Mucosa of rectum (tissue), 2 donors: ENCODE data around the gene LPCAT4.
"Not testable (repeated sequence)": the region's sequence is repeated elsewhere in the genome, so short reads cannot be mapped to it uniquely, and the experiment has no call there.

Experiments used
- H3K27ac ChIP-seq, 2 donors: one replicate each; pipeline ENCODE4 v1.7.0; 2013; ENCODE audit warnings: inconsistent platforms in 2 of 2, low read depth in 2 of 2, low read length in 2 of 2
- H3K27me3 ChIP-seq, 2 donors: one replicate each; pipeline ENCODE4 v1.7.0; 2013; ENCODE audit warnings: low read length in 2 of 2; ENCODE audit not compliant: control insufficient read depth in 2 of 2, insufficient read depth in 2 of 2
- H3K36me3 ChIP-seq, 2 donors: one replicate each; pipeline ENCODE4 v1.7.0; 2013; ENCODE audit warnings: low read length in 2 of 2; ENCODE audit not compliant: control insufficient read depth in 2 of 2, insufficient read depth in 2 of 2
- H3K4me1 ChIP-seq, 2 donors: one replicate each; pipeline ENCODE4 v1.7.0; 2013; ENCODE audit warnings: low read length in 2 of 2, mild to moderate bottlenecking in 1 of 2; ENCODE audit not compliant: control insufficient read depth in 2 of 2, insufficient read depth in 2 of 2
- H3K4me3 ChIP-seq, 2 donors: one replicate each; pipeline ENCODE4 v1.7.0; 2013; ENCODE audit warnings: low read length in 2 of 2
- H3K9ac ChIP-seq, 2 donors: one replicate each; pipeline ENCODE4 v1.7.0; 2013; ENCODE audit warnings: low read length in 2 of 2, low read depth in 1 of 2, mild to moderate bottlenecking in 1 of 2
- H3K9me3 ChIP-seq, 2 donors: one replicate each; pipeline ENCODE4 v1.7.0; 2013; ENCODE audit warnings: low read length in 2 of 2; ENCODE audit not compliant: control insufficient read depth in 2 of 2
- donor health status: healthy.
- donor health status: Normal muscosa, but diverticular disease.

LPCAT4 gene

DNA sequence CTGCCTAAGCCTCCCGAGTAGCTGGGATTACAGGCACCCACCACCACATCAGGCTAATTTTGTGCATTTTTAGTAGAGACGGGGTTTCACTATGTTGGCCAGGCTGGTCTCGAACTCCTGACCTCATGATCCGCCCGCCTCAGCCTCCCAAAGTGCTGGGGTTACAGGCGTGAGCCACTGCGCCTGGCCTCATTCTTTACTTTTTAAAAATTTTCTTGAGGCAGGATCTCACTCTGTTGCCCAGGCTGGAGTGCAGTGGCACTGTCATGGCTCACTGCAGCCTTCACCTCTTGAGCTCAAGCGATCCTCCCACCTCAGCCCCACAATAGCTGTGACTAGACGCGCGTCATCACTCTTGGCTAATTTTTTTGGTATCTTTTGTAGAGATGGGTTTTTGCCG, 14.0 kb downstream of the LPCAT4 start:
- H3K27ac ChIP-seq, H3K9ac ChIP-seq, H3K27me3 ChIP-seq, H3K4me1 ChIP-seq, H3K4me3 ChIP-seq, H3K9me3 ChIP-seq: not testable (repeated sequence)
- H3K36me3 ChIP-seq: peaks cover 34 to 39% of the 10 kb centered on the region in 2 donors

DNA sequence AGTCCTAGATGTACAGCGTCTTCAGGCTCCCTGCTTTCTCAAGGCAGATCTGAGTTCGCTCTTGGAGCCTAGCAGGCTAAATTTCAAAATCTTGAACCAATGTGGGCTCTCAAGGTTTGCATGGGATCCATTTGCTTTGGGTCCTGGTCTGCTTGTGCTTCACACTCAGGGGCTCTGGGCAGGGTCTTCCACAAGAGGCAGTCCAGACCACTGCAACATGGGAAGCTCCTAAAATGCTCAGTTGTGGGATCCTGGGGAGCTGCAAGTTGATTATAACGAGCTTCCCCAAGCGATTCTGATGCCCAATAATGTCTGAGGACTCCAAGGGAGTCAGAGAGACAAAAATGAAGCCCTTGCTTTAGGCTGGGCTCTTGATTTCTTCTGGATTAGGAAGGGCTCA, 17.2 kb downstream of the LPCAT4 start:
- H3K27ac ChIP-seq: no peak overlapping the region
- H3K27me3 ChIP-seq: no peaks in the 10 kb centered on the region
- H3K36me3 ChIP-seq: peaks cover 6 to 11% of the 10 kb centered on the region in 2 donors
- H3K9me3 ChIP-seq: no peaks in the 10 kb centered on the region
- no peak overlapping the region for H3K9ac ChIP-seq
- H3K4me1 ChIP-seq: no peaks in the 10 kb centered on the region
- no peak overlapping the region for H3K4me3 ChIP-seq

- Histone ChIP-seq H3K27ac (no peak overlapping the region), H3K4me1 (no peaks in the 10 kb centered on the region), H3K36me3 (peaks cover 0 to 4% of the 10 kb centered on the region in 2 donors), H3K27me3 (no peaks in the 10 kb centered on the region), H3K9me3 (no peaks in the 10 kb centered on the region), H3K9ac (no peak overlapping the region), H3K4me3 (no peak overlapping the region)
These were observed 18.2 kb downstream of the LPCAT4 start for GRCh38 chr15:34348735-34349300.

DNA sequence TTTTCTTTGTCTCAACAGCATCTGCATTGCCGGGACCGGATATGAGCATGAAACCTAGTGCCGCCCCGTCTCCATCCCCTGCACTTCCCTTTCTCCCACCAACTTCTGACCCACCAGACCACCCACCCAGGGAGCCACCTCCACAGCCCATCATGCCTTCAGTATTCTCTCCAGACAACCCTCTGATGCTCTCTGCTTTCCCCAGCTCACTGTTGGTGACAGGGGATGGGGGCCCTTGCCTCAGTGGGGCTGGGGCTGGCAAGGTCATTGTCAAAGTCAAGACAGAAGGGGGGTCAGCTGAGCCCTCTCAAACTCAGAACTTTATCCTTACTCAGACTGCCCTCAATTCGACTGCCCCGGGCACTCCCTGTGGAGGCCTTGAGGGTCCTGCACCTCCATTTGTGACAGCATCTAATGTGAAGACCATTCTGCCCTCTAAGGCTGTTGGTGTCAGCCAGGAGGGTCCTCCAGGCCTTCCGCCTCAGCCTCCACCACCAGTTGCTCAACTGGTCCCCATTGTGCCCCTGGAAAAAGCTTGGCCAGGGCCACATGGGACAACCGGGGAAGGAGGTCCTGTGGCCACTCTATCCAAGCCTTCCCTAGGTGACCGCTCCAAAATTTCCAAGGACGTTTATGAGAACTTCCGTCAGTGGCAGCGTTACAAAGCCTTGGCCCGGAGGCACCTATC, 18.9 kb downstream of the LPCAT4 start:
- Histone ChIP-seq H3K4me1 (no peaks in the 10 kb centered on the region), H3K9me3 (no peaks in the 10 kb centered on the region), H3K4me3 (no peak overlapping the region), H3K27me3 (no peaks in the 10 kb centered on the region), H3K9ac (no peak overlapping the region), H3K27ac (no peak overlapping the region), H3K36me3 (no peaks in the 10 kb centered on the region)

GRCh38 chr15:34342737-34343575, 24.0 kb downstream of the LPCAT4 start, which contains the start of the genes NOP10 and NUTM1:
NOP10 (minus strand) TSS chr15:34343136; CDS start chr15:34343073, 63 bp downstream.
NUTM1 (plus strand) TSS chr15:34343315; CDS start chr15:34343697, 382 bp downstream.
- H3K4me1 ChIP-seq: peaks cover 0 to 6% of the 10 kb centered on the region in 2 donors
- no peaks in the 10 kb centered on the region for H3K27me3 ChIP-seq
- H3K4me3 ChIP-seq: peak within 1 kb of the TSS; percentile 99 to 100
- peak within 1 kb of the TSS; percentile 97 for H3K27ac ChIP-seq
- peaks cover 5 to 9% of the 10 kb centered on the region in 2 donors for H3K36me3 ChIP-seq
- peak within 1 kb of the TSS; percentile 93 to 99 for H3K9ac ChIP-seq
- H3K9me3 ChIP-seq: no peaks in the 10 kb centered on the region

DNA sequence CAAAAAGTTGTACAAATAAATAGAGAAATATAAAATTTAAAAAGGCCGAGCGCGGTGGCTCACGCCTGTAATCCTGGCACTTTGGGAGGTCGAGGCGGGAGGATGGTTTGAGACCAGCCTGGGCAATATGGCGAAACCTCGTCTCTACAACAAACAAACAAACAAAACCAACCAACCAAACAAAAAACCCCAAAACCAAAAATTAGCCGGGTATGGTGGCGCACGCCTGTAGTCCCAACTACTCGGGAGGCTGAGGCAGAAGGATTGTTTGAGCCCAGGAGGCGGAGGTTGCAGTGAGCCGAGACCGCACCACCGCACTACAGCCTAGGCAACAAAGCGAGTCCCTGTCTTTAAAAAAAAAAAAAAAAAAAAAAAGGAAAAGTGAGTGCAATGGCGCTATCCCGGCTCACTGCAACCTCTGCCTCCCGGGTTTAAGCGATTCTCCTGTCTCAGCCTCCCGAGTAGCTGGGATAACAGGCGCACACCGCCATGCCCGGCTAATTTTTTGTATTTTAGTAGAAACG, 24.7 kb downstream of the LPCAT4 start:
- Histone ChIP-seq H3K9ac (peak overlapping the region; percentile 93 to 99), H3K27ac (peak overlapping the region; percentile 97), H3K4me3 (peak overlapping the region; percentile 99 to 100)
- not testable (repeated sequence) for H3K9me3 ChIP-seq, H3K27me3 ChIP-seq, H3K36me3 ChIP-seq, H3K4me1 ChIP-seq

- H3K27ac ChIP-seq: no peak overlapping the region
- no peaks in the 10 kb centered on the region for H3K9me3 ChIP-seq
- peaks cover 5 to 11% of the 10 kb centered on the region in 2 donors for H3K4me1 ChIP-seq
- H3K36me3 ChIP-seq: peaks cover 5 to 9% of the 10 kb centered on the region in 2 donors
- peak overlapping the region; percentile 99 to 100 for H3K4me3 ChIP-seq
- peak overlapping the region in 1 of 2 donors; percentile 93 for H3K9ac ChIP-seq
- no peaks in the 10 kb centered on the region for H3K27me3 ChIP-seq
These were observed 25.4 kb downstream of the LPCAT4 start for GRCh38 chr15:34341381-34342212.

- Histone ChIP-seq H3K9me3 (no peaks in the 10 kb centered on the region), H3K27ac (no peak overlapping the region), H3K9ac (no peak overlapping the region), H3K27me3 (no peaks in the 10 kb centered on the region), H3K36me3 (peaks cover 5 to 9% of the 10 kb centered on the region in 2 donors), H3K4me3 (no peak overlapping the region), H3K4me1 (peaks cover 5 to 11% of the 10 kb centered on the region in 2 donors)
These were observed 27.1 kb downstream of the LPCAT4 start for GRCh38 chr15:34339946-34340345.

GRCh38 chr15:34338347-34338746, 28.6 kb downstream of the LPCAT4 start:
- Histone ChIP-seq H3K9me3 (no peaks in the 10 kb centered on the region), H3K36me3 (peaks cover 5 to 9% of the 10 kb centered on the region in 2 donors), H3K27ac (peak overlapping the region in 1 of 2 donors; percentile 92), H3K9ac (peak overlapping the region in 1 of 2 donors; percentile 85), H3K27me3 (no peaks in the 10 kb centered on the region), H3K4me1 (peaks cover 5 to 11% of the 10 kb centered on the region in 2 donors), H3K4me3 (peak overlapping the region in 1 of 2 donors; percentile 81)
